Measurements from ENCODE around the gene LYZL4.

DNA sequence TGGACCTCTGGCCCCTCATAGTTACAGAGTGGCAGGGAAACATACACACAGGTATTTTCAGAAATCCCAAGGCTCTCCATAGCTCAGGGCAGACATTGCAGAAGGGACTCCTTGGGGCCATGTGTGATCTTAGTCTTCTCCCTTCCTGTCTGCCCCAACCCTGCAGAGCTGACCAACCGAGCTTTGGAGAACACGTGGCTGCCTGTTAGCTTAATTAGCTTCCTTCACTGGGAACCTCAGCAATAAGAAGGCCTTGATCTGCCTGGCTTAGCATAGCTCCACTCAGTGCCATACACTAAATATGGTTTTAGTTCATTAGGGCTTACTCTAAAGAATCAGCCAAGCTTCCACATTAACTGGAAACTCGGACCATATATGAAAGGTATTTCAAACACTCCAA is 12.3 kb downstream of the LYZL4 start:
- TF ChIP-seq EZH2phosphoT487 (IDR thresholded peaks at IDR 0.05; ENCODE audit: low read depth): no peak
- TF ChIP-seq, protein P1, sequence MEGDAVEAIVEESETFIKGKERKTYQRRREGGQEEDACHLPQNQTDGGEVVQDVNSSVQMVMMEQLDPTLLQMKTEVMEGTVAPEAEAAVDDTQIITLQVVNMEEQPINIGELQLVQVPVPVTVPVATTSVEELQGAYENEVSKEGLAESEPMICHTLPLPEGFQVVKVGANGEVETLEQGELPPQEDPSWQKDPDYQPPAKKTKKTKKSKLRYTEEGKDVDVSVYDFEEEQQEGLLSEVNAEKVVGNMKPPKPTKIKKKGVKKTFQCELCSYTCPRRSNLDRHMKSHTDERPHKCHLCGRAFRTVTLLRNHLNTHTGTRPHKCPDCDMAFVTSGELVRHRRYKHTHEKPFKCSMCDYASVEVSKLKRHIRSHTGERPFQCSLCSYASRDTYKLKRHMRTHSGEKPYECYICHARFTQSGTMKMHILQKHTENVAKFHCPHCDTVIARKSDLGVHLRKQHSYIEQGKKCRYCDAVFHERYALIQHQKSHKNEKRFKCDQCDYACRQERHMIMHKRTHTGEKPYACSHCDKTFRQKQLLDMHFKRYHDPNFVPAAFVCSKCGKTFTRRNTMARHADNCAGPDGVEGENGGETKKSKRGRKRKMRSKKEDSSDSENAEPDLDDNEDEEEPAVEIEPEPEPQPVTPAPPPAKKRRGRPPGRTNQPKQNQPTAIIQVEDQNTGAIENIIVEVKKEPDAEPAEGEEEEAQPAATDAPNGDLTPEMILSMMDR (IDR thresholded peaks at IDR 0.05; ENCODE audit: low read depth, low read length): no peak

Measured in OCI-LY3 (cell line).